ENCODE results near the gene ZC3H4.

Gene ZC3H4

DNA sequence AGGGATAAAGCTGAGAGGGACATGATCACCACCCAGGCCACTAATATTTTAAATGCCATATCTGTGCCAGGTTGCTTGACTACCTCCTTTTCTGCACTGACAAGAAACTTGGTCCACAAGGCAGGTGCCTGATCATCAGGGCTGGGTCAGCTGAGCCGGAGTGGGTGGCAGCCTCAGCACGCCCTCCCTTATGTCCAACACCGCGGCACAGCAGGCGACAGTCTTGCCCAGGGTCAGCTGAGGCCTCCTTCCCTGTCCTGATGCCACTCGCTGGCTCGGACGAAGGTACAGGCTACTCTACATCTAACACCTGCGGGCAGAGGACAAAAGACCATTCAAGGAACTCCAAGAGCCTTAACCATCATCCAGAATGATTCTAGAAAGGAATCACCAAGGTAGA lies 16.9 kb downstream of the ZC3H4 start:
- no peak for DNase-seq (ENCODE audit: low spot score)
- in situ Hi-C loops (cut with MboI; ENCODE audit: low sequenced_read_pairs, unreplicated experiment), result no loop called here
- TF ChIP-seq, protein P1, sequence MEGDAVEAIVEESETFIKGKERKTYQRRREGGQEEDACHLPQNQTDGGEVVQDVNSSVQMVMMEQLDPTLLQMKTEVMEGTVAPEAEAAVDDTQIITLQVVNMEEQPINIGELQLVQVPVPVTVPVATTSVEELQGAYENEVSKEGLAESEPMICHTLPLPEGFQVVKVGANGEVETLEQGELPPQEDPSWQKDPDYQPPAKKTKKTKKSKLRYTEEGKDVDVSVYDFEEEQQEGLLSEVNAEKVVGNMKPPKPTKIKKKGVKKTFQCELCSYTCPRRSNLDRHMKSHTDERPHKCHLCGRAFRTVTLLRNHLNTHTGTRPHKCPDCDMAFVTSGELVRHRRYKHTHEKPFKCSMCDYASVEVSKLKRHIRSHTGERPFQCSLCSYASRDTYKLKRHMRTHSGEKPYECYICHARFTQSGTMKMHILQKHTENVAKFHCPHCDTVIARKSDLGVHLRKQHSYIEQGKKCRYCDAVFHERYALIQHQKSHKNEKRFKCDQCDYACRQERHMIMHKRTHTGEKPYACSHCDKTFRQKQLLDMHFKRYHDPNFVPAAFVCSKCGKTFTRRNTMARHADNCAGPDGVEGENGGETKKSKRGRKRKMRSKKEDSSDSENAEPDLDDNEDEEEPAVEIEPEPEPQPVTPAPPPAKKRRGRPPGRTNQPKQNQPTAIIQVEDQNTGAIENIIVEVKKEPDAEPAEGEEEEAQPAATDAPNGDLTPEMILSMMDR (IDR thresholded peaks at IDR 0.05; ENCODE audit: borderline replicate concordance, control extremely low read depth, extremely low read depth, insufficient read depth, missing control alignments), result no peak

DNA sequence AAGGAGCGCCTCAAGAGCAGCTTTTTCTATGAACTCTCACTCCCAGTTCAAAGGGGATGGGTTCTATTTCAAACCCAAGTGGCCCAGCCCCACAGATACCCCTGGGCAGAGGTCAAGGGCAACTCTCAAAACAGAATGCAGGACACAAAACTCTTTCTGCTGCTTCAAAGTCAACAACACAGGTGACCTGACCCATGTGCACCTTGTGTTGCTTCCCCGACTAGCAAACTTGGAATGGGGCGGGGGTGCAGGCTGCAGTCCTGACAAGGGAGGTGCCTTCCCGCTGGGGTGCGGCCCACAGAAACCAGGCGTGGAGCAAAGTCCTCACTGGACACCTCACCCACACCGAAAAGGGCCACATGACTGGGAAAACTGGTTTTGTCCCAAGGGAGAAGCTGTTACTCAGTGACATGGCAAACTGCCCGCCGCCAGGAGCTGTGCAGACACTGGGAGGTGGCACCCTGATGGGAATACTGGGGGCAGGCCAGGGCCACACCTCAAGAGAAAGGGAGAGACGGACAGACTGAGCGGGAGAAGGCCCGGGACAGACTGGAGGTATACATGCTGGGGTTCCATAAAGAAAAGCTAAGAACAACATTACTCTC lies 17.4 kb downstream of the ZC3H4 start:
- in situ Hi-C loops (cut with MboI; ENCODE audit: low sequenced_read_pairs, unreplicated experiment), result no loop called here
- DNase-seq (ENCODE audit: low spot score), result no peak
- TF ChIP-seq, protein P1 (IDR thresholded peaks at IDR 0.05; ENCODE audit: borderline replicate concordance, control extremely low read depth, extremely low read depth, insufficient read depth, missing control alignments), result no peak

DNA sequence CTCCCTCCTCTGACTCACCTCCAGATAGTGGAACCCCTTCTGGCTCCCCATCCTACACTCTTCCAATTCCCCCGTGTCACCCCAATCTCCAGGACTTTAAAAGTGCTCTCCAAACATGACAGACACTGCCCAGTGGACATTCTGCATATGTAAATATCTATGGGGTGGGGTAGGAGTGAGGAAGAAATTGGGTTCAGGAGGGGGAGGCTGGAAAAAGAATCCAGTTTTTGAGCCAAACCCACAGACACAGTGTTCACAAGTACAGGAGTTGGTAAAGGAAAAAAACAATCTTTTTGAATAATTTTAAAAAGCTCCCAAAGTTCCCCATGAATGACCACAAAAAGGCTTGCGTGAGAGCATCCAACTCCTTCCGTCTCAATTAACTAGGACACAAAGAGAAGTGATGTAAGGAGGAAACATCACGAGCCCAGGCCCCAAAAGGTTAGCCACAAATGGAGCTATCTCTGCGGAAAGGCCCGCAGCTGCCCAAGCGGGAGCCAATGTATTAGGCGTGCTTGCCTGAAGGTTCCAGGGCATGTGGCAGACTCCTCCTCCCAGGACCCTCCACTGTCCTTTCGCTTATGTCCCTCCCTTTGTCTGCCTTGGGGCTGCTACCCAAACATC lies 18.0 kb downstream of the ZC3H4 start:
- TF ChIP-seq, protein P1 (IDR thresholded peaks at IDR 0.05; ENCODE audit: borderline replicate concordance, control extremely low read depth, extremely low read depth, insufficient read depth, missing control alignments), result no peak
- DNase-seq (ENCODE audit: low spot score), result no peak
- in situ Hi-C loops (cut with MboI; ENCODE audit: low sequenced_read_pairs, unreplicated experiment), result no loop called here

DNA sequence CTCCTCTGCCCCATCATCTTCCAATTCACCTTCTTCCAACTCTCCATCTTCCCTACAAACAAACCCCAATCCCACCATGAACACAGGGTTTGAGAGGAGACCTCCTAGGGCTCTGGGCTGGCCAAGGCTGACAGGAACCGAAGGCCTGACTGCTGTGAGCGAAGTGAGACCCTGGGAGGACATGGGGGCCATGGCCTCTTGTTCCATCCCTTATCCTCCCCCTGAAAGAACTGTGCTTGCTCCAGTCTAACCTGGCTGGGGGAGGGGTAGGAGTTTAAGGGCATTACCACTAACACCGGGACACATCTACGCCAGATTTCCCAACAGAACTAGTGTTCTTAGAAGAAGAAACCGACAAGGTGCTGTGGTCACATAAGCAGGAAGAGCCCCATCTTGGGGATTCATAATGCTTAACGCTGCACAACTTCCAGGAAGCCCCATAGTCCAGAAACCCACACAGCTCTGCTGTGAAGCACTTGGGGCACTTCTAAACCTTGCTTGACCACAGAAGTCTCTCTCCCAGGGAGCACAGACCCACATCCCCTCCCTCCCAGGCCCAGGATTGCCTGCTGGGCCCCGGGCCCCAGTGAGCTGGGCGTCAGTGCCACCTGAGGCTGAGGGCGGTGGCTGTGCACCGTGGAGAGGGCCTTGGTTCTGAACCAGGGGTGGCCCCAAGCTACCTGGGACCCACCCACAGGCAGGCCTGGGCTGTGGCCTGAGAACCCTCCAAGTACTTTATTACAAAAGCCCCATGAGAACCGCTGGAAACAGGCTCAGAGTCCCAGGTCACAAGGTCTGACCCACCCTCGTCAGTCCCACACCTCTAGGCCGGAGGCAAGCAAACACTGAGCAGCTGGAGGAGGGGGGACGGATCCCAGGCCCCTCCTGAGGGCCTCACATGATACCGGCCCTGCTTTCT lies 18.8 kb downstream of the ZC3H4 start:
- in situ Hi-C loops (cut with MboI; ENCODE audit: low sequenced_read_pairs, unreplicated experiment), result no loop called here
- TF ChIP-seq, protein P1 (IDR thresholded peaks at IDR 0.05; ENCODE audit: borderline replicate concordance, control extremely low read depth, extremely low read depth, insufficient read depth, missing control alignments), result no peak
- DNase-seq (ENCODE audit: low spot score), result peak; percentile 72

DNA sequence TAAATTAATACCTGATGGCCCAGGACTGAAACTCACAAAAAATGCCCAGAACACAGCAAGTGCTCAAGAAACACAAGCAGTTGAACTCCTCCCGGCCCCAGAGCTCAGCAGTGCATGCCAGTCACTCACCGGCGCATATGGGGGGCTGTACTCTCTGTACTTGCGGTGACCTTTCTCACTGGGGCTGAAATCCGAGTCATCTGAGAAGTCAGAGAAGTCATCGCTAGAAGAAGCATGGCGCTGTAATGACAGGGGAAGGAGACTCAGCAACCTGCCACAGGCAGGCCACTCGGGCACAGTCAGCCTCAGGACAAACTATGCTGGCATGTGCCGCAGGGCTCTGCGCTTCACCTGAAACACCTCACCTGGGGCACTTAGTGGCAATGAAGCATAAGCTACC lies 19.7 kb downstream of the ZC3H4 start:
- in situ Hi-C loops (cut with MboI; ENCODE audit: low sequenced_read_pairs, unreplicated experiment), result no loop called here
- TF ChIP-seq, protein P1 (IDR thresholded peaks at IDR 0.05; ENCODE audit: borderline replicate concordance, control extremely low read depth, extremely low read depth, insufficient read depth, missing control alignments), result no peak
- DNase-seq (ENCODE audit: low spot score), result peak; percentile 84

DNA sequence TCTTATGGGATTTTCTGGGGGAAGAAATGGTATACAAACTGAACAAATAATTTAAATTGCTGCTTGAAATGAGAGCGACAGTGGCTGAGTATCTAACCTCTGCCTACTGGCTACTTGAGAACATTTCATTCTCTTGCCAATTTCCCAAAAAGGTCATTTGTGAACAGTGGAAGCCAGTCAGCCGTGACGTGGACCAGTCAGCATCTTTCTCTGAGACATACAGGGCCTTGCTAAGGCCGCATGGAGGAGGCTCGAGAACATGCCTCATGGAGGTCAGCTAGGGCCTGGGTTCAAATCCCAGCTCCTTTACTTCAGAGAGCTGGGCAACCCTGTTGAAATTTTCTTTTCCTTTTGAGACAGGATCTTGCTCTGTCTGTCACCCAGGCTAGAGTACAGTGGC lies 20.3 kb downstream of the ZC3H4 start:
- TF ChIP-seq, protein P1 (IDR thresholded peaks at IDR 0.05; ENCODE audit: borderline replicate concordance, control extremely low read depth, extremely low read depth, insufficient read depth, missing control alignments), result no peak
- in situ Hi-C loops (cut with MboI; ENCODE audit: low sequenced_read_pairs, unreplicated experiment), result no loop called here

More for the DNA sequence above, 20.3 kb downstream of the ZC3H4 start:
- no peak for DNase-seq (ENCODE audit: low spot score)

Measured in GM13976 (cell line).